HG03139 (cell line): ENCODE measurements around the gene NDFIP2.

ENCODE experiments used
- ATAC-seq: cut with Tn5 transposase; IDR thresholded peaks from one replicate; pipeline ENCODE4 v1.9.1; 2021; ENCODE audit not compliant: unreplicated experiment

NDFIP2 gene

DNA sequence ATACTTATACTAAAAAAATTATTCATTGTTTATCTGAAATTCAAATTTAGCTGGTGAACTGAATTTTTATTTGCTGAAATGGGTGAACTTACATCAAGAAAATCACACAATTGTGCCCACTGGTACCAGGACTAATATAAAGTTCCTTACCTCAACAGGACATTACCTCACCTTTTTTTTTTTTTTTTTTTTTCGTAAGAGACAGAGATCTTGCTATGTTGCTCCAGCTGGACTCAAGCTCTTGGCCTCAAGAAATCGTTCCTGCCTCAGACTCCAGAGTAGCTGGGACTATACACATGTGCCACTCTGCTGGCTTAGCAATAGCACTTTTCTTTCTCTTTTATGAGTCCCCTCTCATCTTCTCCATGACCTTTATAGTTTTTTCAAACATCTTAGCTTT, 22.5 kb upstream of the NDFIP2 start:
- no peak for ATAC-seq

DNA sequence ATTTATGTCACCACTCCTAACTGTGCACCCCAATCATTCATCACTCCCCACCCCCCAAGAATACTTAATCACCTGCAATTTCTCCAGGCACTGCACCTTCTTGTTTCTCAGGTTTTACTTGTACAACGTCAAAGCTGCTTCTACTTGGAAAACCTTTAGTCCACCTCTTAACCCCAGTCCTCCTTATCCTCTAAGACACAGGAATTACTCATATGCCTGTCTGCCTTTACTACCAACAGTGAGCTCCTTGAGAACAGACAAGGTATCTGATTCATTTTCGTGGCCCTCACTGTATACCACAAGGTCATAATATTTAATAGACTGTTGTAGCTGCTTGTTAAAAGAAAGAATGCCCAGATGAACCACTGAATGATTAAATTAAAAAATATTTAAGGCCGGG, 21.0 kb upstream of the NDFIP2 start:
- no peak for ATAC-seq

DNA sequence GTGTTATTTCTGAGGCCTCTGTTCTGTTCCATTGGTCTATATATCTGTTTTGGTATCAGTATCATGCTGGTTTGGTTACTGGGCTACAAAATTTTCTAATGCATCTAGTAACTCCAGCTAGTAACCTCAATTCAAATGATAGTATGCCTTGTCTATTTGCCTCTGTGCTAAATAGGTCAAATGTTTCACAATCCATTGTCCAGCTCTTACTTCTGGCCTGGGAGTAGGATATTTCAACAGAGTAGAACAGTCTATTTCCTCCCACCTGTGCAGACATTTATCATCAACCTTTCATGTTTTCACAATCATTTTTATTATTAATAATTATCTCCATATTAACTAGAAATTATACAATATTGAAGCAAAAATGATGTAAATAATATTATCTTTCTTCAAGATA, 18.1 kb upstream of the NDFIP2 start:
- ATAC-seq, result no peak

DNA sequence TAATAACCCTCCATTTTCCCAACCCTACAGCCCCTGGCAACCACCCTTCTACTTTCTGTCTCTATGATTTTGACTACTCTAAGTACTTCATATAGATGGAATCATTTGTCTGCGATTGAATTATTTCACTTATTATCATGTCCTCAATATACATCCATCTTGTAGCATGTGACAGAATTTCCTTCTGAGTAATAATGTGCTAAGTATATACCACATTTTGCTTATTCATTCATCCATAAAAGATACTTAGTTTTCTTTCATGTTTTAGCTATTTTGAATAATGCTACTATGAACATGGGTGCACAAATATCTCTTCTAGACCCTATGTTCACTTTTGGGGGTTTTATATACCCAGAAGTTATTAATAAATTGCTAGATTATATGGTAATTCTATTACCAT, 17.4 kb upstream of the NDFIP2 start:
- ATAC-seq, result no peak

DNA sequence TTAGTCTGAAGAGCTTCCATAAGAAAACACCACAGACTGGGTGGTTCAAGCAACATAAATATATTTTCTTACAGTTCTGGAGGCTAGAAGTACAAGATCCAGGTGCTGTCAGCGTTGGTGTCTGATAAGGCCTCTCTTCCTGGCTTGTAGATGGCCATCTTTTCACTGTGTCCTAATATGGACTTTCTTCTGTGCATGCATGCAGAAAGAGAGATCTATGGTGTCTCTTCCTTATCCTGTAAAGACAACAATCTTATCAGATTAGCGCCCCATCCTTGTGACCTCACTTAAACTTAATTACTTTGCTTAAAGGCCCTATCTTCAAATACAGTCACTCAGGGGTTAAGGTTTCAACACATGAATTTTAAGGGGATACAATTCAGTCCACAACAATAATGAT, 14.1 kb upstream of the NDFIP2 start:
- ATAC-seq, result no peak

DNA sequence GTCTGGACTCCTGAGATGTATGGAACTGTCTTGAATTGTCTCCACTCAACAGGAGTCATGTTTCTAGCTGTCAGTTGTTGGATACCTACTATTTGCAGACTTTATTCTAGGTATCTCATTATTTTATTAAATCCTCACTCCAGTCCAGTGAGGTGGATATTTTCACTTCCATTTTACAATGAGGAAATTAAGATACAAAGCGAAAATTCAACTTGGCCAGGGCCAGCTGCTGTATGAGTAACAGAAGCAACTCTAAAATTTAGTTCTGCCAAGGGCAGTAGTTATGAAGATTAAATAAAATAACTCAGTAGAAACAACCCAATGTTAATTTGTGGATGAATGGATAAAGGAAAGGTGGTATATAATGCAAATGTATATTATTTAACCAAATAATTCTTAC, 12.6 kb upstream of the NDFIP2 start:
- no peak for ATAC-seq

DNA sequence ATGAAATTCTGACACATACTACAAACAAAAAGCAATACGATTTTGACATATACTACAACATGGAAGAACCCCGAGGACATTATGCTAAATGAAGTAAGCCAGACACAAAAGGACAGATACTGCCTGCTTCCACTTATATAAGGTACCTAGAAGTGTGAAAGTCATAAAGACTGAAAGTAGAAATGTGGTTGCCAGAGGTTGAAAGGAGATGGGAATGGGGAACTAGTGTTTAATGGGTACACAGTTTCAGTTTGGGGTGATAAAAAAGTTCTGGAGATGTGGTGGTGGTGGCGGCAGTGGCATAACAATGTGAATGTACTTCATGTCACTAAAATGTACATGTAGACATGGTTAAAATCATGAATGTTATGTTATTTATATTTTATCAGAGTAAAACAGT, 12.1 kb upstream of the NDFIP2 start:
- no peak for ATAC-seq

DNA sequence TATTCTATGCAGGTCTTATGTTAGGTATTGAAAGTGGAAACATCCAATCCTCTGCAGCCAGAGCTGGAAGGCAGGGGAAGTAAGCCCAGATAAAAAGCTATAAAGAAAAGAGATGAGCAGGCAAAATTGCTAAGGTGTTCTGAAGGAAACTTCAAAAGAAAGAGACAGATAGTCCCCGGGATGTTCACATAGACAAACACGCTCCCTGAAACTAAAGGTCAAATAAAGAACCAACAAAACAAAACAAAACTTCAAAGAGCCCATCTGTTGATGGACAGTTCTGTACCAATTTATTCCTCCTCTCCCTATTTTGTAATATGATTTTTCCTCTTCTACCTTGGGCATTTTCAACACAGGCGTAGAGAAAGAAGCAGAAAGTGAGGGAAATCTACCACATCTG, 11.3 kb upstream of the NDFIP2 start:
- ATAC-seq, result no peak

DNA sequence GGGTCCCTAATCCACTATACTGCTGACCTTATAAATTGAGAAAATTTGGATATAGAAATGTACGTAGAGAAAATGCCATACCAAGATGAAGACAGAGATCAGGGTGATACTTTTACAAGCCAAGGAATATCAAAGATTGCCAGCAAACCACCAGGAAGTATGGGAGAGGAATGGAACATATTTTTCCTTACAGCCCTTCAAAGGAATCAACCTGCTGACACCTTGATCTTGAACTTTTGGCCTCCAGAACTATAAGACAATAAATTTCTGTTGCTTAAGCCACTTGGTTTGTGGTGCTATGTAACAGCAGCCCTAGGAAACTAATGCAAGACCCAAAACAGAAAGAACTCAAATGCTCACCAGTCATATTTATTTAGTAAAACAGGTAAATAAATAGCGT, 10.3 kb upstream of the NDFIP2 start:
- ATAC-seq, result no peak

DNA sequence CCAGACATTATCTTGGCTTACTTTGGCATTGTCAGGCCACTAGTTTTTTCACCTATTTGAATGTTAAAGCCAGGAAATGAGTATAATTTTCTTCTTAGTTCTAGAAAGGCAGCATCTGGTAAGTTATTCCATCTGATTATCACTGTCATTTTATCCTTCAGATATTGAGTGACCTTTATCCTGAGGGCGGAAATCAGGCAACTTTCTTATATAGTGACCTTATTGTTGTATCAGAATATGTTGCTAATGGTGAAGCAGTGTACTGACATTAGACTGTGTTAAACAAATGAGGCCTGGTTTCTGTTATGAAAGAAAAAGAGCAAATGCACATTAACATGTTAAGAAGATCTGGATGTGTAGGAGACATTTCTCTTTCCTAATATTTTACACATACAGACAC, 5.4 kb upstream of the NDFIP2 start:
- no peak for ATAC-seq

DNA sequence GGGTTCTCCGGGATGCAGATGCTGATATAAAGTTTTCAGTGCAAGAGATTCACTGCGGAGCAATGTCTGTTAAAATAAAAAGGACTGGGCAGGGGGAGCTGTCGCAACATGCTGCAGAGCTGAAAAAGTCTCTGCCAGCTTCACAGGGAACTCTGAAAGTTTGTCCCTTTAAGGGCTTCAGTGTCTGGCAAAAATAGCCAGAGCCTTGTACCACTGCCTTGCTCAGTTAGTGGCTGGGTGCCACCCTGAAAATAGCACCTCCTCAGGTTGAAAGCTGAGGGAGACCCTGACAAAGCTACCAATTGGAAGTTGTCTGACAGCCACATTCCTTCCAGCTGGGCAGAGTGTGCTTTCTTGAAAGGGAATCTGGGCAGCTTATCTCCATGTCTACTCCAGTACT, 3.0 kb upstream of the NDFIP2 start:
- ATAC-seq, result no peak

DNA sequence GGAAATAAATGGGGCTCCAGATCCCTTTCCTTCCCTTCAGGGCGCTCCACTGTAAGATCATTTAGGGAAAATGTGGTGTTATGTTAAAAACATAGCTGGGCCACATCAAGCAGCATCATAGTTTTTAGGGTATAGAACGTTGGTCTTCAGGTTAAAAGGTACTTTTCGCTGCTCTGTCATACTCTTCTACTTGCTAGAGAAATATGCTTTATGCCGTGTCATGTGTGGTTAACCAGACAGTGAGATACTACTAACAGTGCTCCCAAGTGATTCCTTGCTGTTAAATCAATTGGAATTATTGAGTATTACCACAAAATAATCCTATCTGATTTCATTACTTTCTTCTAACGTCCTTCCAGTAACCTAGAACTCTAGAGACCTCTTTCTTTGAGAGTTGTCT, 1.1 kb upstream of the NDFIP2 start:
- ATAC-seq, result no peak

DNA sequence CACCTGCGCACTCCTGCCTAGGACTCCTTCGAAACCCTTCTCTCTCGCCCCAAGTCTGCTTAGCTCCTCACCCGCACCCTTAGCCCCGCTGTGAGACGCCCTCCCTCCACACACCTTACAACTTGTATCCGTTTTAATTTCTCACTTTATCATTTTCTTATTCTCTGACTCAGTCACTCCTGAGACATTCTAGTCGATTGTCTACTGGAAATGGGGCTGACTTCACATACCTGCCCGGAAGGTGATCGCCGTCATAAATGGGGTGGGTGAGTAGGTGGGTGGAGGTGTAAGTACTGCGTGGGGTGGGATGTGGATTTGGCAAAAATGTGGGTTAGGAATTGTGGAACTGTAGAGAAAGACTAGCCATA, 714 bp downstream of the NDFIP2 start:
- ATAC-seq, result peak; percentile 37

DNA sequence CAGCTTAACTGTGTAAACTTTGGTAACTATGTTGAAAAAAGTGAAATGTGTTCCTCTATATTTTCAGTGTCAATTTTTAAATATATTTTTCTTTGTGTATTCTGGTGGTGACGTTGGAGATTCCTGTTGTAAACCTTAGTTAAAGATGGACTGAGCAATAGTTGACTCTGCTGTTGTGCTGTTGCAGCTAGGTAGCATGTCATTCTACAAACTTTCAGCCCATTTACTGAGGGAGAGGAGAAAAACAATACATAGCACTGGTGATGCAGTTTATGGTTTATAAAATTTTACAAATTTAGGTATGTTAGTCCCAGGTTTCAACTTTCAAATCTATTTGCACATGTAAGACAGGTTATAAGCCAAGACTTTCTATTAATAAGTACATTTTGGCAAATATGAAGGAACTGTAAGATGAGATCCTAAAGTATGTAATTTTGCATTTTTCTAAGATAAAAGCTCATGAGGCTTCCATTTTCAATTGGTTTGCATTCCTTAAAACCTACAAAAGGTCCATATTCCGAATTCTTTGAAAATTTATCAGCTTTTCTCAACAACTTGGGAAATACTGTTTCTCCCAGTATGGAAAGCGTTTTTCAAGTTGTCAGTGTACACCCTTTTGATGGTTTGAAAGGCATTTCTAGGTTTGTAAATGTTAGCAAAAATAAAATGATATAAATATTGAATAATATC, 1.5 kb downstream of the NDFIP2 start:
- ATAC-seq, result no peak

DNA sequence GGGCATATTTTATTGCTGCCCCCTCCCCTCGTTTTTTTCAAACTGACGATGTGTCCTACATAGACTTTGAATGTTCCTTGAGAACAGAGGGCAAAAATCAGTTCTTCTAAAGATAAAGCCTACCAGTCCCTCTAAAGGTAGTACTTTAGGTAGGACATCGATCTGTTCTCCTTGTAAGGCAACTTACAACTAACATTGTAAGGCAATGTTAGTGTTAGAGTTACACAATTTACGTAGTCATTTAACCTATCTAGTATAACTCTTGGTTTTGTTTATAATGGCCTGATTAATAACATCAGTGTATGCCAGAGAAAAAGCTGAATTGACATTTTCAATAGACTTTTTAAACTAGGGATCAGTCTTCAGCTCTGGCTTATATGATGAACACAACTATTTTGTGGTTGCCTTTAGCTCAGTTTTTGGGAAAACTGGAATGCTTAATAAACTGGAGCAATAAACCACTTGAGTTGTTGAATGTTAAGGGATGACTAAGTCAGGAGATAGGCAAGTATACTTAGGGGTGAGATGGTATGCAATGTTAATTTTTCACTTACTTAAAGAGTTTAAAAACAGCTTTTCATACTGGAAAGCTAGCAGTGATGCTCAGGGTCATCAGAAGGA, 2.2 kb downstream of the NDFIP2 start:
- no peak for ATAC-seq

DNA sequence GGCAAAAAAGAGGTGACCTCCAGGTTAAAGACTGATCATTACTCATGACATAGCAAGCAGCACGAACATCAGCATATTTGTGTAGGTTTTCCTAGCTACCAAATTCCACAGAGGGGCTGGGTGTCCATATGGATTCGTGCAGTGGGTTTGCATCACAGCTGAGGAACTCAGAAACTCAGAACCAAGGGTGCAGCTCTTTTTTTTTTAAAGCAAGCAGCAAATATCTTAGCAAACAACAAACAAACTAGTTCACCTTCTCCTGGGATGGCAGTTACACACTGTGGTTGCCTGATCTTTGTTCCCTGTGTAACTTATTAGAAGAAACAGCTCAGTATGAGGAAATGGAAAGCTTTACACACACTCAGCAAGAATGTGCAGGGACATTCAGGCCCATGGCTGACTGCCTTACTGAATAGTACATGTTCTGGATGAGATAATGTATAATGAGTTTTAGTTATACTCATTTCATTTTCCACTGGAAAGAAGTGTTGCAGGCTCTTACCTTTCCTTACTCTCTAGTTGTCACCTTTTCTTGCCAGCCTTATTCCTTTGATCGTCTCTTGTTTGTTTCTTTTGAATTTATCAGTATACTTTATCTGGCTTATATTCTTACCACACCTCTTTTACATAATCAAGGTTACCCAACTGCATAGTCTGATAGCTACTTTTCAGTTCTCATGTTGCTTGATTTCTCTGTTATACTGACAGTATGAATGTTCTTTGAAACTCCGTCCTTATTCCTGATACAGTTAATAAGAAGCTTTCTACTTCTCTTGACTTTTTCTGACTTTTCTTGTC, 4.3 kb downstream of the NDFIP2 start:
- ATAC-seq, result no peak

DNA sequence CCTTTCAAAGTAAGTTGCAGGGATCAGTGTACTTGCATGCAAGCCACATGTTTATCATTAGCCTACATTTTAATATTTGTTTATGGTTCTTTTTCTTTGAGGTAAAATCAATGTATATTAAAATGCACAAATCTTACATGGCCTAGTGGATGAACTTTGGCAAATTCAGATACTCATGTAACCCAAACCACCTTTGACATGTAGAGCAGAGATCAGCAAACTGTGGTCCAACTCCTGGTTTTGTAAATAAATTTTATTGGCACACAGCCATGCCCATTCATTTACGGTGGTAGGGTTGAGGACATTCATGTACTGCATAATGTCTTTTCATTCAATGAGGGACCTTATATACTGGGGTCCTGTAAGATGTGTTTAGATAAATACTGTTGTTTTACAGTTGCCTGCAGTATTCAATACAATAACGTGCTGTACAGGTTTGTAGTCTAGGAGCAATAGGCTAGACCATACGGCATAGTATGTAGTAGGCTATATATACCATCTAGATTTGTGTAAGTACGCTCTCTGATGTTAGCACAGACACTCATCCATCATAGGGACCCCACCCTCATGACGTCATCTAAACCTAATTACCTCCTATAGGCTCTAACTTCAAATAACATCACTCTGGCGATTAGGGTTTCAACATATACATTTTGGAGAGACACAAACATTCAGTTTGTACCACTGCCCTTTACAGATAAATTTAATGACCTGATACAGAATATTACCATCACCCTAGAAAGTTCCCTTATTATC, 5.7 kb downstream of the NDFIP2 start:
- ATAC-seq, result no peak

DNA sequence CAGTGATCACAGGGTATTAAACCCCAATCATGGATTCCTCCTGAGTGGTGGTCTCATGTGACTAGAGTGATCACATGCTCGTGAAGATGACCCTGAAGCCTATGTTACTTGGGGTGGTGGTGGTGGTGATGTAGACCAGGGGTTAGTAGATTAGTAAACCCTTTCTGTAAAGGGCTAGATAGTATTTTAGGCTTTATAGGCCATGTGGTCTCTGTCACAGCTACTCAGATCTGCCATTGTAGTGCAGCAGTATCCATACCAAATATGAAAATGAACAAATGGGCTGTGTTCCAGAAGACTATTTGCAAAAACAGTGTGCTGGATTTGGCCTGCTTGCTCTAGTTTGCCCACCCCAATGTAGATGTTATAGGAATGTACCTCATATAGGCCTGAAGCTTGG, 9.4 kb downstream of the NDFIP2 start:
- no peak for ATAC-seq

DNA sequence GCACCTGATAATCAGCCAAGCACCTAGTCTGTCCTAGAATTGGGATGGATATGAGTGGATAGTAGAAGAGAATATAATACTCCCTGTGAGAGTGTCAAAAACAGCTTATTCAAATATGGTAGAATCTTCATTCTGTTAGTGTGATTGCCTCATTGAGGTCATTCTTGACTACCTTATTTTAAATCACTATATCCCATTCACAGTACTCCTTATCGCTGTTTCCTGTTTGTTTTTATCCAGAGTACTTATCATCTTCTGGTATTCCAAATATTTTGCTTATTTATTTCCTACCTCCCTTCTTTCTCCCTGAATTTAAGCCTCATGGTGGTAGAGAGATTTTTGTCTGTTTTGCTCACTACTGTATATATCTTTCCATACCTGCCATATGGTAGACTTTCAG, 9.9 kb downstream of the NDFIP2 start:
- ATAC-seq, result no peak

DNA sequence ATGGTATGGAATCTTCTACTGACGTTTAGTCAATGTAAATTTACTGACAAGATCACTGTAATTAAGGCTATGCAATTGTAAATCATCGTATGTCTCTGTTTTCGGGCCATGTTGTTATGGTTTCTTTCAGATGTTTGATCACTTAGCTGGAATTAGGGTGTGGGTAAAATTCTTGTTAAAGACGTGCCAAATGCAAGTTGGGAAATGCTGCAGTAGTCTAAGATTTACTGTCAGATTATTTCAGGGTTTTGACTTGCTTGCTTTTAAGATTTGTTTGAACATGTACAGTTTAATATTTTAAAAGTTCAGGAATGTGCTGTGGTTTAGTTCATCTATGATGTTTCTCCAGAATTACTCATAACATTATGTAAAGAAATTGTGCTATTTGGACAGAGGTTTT, 10.8 kb downstream of the NDFIP2 start:
- no peak for ATAC-seq

DNA sequence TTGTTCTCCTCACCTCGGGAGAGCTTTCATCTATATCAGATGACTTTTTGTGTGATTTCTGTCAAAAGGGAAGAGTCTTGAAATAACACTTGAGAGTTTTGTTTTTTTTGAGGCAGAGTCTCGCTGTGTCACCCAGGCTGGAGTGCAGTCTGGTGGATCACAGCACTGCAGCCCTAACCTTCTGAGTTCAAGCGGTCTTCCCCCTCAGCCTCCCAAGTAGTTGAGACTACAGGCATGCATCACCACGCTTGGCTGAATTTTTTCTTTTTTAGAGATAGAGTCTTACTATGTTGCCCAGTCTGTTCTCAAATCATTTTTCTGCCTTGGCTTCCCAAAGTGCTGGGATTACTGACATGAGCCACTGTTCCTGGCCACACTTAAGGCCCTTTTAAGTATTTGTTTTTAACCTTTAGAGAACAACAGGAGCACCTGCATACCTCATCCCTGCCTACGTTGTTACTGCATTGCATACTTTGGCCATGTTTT, 11.4 kb downstream of the NDFIP2 start:
- no peak for ATAC-seq
